DND-41 (cell line): Measurements from ENCODE around the gene AATF.
A peak's percentile ranks its signal among the peaks of the same experiment; 100 is the strongest.

Source experiments
- ATAC-seq: fragments of 200-7000 bp; cut with Tn5 transposase; 3 replicates; pipeline ENCODE4 v1.9.1; 2021; ENCODE audit warnings: low read depth; ENCODE audit not compliant: insufficient read depth
- DNase-seq: peaks from one replicate; pipeline ENCODE4 v3.0.0-alpha.2; 2020
- H2AFZ ChIP-seq: 2 replicates; pipeline ENCODE4 v1.6.0; 2012; ENCODE audit warnings: low read depth, low read length
- H3K27ac ChIP-seq: 2 replicates; pipeline ENCODE4 v1.5.1; 2012; ENCODE audit warnings: low read length, inconsistent platforms
- H3K27me3 ChIP-seq: fragments of 200-600 bp; sonication (generic); 2 replicates; pipeline ENCODE4 v1.6.0; 2012; ENCODE audit warnings: low read length, mild to moderate bottlenecking, inconsistent platforms; ENCODE audit not compliant: insufficient read depth, poor library complexity
- H3K36me3 ChIP-seq: 2 replicates; pipeline ENCODE4 v1.5.1; 2012; ENCODE audit warnings: low read length, inconsistent platforms; ENCODE audit not compliant: insufficient read depth
- H3K4me1 ChIP-seq: 2 replicates; pipeline ENCODE4 v1.5.1; 2012; ENCODE audit warnings: mild to moderate bottlenecking, low read length; ENCODE audit not compliant: insufficient read depth
- H3K4me2 ChIP-seq: 2 replicates; pipeline ENCODE4 v1.6.0; 2012; ENCODE audit warnings: mild to moderate bottlenecking, moderate library complexity, low read length, inconsistent platforms; ENCODE audit not compliant: insufficient read depth
- H3K4me3 ChIP-seq, 2 experiments: fragments of 200-600 bp in 1 of 2; shearing (Covaris generic) in 1 of 2; 2 replicates each; pipeline ENCODE4 v1.5.1; 2012 to 2016; ENCODE audit warnings: inconsistent platforms in 2 of 2, low read length in 2 of 2, mild to moderate bottlenecking in 2 of 2, low read depth in 1 of 2, moderate library complexity in 1 of 2
- H3K79me2 ChIP-seq: 2 replicates; pipeline ENCODE4 v1.6.0; 2012; ENCODE audit warnings: low read length, inconsistent platforms; ENCODE audit not compliant: insufficient read depth
- H3K9ac ChIP-seq: 2 replicates; pipeline ENCODE4 v1.6.0; 2012; ENCODE audit warnings: low read depth, mild to moderate bottlenecking, inconsistent platforms, low read length, moderate library complexity
- H3K9me3 ChIP-seq: 2 replicates; pipeline ENCODE4 v1.5.1; 2012; ENCODE audit warnings: low read length, moderate library complexity, mild to moderate bottlenecking, inconsistent platforms; ENCODE audit not compliant: insufficient read depth, severe bottlenecking
- H4K20me1 ChIP-seq: 2 replicates; pipeline ENCODE4 v1.6.0; 2012; ENCODE audit warnings: low read length; ENCODE audit not compliant: insufficient read depth
- EZH2 ChIP-seq: IDR thresholded peaks from 3 replicates; pipeline ENCODE4 v1.6.1; 2012; ENCODE audit warnings: borderline replicate concordance, low read depth, mild to moderate bottlenecking, moderate library complexity, low read length, inconsistent platforms; ENCODE audit not compliant: severe bottlenecking
- TF ChIP-seq, protein P1 (sequence below): IDR thresholded peaks from 2 replicates; pipeline ENCODE4 v1.5.1; 2012; ENCODE audit warnings: borderline replicate concordance, low read length, moderate library complexity, mild to moderate bottlenecking; ENCODE audit not compliant: poor library complexity, severe bottlenecking; ENCODE audit errors: extremely low read depth

Gene AATF

DNA sequence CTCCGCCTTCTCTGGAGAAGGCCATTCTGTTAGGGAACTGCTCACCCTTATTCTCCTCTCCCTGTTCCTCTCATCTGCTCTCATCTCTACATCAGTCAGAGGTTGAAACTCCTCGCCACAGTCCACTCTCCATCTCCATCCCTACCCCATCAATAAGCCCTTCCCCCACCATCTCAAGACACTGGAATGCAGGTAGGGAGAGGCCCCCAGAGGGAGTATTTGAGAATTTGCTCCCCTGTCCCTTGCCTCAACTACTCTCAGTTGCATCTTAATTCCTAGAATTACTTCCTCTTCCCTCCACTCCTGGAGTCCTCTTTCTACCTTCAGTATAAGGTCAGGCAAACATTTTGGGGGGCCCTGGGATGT lies 2.0 kb upstream of the AATF start:
- Histone ChIP-seq H3K27ac (no peak overlapping the region), H3K36me3 (peaks cover 14% of the 10 kb centered on the region), H3K9ac (no peak overlapping the region), H3K79me2 (peaks cover 34% of the 10 kb centered on the region), H4K20me1 (peaks cover 15% of the 10 kb centered on the region; the same call in 1 of the 2 replicates), H3K4me1 (peaks cover 35% of the 10 kb centered on the region), H2AFZ (0 out of 2 replicates have a peak overlapping the region, but pooled peaks have one; percentile 5), H3K4me3 (no peak overlapping the region), H3K9me3 (no peaks in the 10 kb centered on the region), H3K27me3 (no peaks in the 10 kb centered on the region), H3K4me2 (no peak overlapping the region)
- DNase-seq (no peak), ATAC-seq (no peak)
- TF ChIP-seq EZH2 = no peak
- TF ChIP-seq, protein P1, sequence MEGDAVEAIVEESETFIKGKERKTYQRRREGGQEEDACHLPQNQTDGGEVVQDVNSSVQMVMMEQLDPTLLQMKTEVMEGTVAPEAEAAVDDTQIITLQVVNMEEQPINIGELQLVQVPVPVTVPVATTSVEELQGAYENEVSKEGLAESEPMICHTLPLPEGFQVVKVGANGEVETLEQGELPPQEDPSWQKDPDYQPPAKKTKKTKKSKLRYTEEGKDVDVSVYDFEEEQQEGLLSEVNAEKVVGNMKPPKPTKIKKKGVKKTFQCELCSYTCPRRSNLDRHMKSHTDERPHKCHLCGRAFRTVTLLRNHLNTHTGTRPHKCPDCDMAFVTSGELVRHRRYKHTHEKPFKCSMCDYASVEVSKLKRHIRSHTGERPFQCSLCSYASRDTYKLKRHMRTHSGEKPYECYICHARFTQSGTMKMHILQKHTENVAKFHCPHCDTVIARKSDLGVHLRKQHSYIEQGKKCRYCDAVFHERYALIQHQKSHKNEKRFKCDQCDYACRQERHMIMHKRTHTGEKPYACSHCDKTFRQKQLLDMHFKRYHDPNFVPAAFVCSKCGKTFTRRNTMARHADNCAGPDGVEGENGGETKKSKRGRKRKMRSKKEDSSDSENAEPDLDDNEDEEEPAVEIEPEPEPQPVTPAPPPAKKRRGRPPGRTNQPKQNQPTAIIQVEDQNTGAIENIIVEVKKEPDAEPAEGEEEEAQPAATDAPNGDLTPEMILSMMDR = no peak

DNA sequence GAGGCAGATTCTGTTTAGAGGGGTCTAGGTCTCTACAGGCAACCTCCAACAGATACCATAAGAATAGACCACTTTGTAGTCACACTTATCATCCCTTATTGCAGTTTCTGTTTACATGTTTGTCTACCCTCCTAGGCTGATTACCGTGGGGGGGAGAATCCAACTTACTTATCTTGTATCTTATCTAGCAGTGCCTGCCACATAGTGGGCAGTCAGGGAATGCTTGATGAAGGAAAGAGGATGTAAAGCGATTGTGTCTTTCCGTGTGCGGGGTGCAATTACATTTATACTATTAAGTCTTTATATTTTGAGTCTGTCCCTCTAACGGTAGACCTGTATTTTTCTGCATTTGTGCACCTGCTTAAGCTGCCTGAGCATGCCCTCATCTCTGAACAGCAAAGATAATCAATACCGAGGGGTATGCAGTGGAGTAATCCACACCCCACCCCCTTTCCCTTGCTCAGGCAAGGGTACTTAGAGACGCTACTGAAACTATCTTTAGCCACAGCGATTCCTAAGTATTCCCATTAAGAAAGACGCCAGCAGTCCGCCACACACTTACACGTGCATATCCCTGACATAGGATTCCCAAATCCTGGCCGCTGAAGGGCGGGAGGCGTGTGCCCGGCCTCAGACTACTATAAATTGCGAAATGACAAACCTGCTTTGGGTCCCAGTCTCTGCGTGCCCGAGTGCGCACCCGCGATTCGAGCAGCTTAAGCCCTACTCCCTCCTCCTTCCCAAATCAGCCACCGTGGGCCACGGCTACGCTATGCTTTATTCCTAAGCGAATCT lies 635 bp upstream of the AATF start:
- Histone ChIP-seq H3K9me3 (no peaks in the 10 kb centered on the region), H3K4me3 (peak overlapping the region; percentile 64 to 81), H3K9ac (peak overlapping the region; percentile 89), H3K4me1 (peaks cover 49% of the 10 kb centered on the region), H4K20me1 (peaks cover 27% of the 10 kb centered on the region; the same call in 1 of the 2 replicates), H3K4me2 (peak overlapping the region; percentile 91), H3K27ac (peak overlapping the region; percentile 80), H3K36me3 (peaks cover 28% of the 10 kb centered on the region), H2AFZ (peak overlapping the region; percentile 86), H3K79me2 (peaks cover 48% of the 10 kb centered on the region), H3K27me3 (no peaks in the 10 kb centered on the region)
- TF ChIP-seq, protein P1 = peak; percentile 30
- TF ChIP-seq EZH2 = no peak
- DNase-seq (no peak), ATAC-seq (peak; percentile 15; the same call in 2 of the 3 replicates)

DNA sequence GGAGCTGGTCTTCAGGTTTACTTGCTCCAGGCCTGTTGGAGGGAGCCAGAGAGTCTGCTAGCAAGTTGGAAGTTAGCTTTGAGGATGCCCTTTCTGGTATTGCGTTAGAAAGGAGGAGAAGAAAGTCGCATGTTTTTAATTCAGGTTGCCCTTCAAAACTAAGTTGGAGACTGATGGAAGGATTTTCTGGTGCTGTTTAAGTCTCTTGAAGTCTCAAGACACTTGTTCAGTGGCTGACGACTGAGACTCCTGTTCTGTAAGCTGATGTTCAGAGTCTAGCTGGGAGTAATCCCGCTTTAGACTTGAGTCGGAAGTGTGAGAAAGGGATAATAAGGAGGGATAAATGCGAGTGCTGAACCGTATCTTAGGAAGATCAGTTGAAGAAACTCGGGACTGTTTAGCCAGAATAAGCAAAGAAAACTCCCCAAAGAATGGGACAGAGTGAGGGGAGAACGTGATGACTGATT lies 740 bp downstream of the AATF start:
- peaks cover 34% of the 10 kb centered on the region; the same call in 1 of the 2 replicates for H4K20me1 ChIP-seq
- peak overlapping the region; percentile 91 for H3K4me2 ChIP-seq
- TF ChIP-seq EZH2 = no peak
- TF ChIP-seq, protein P1 = no peak
- DNase-seq (no peak), ATAC-seq (no peak)
- H3K36me3 ChIP-seq = peaks cover 42% of the 10 kb centered on the region
- peak overlapping the region; percentile 78 for H3K27ac ChIP-seq
- no peaks in the 10 kb centered on the region for H3K9me3 ChIP-seq
- H2AFZ ChIP-seq = peak overlapping the region; percentile 94
- H3K79me2 ChIP-seq = peaks cover 61% of the 10 kb centered on the region
- peak overlapping the region; percentile 64 to 81 for H3K4me3 ChIP-seq
- H3K27me3 ChIP-seq = no peaks in the 10 kb centered on the region
- peaks cover 57% of the 10 kb centered on the region for H3K4me1 ChIP-seq
- peak overlapping the region; percentile 89 for H3K9ac ChIP-seq
